Esophagus squamous epithelium (tissue), 5 donors: ENCODE measurements around the gene CIRBP. TPM values are rescaled to one million over a fixed set of nuclear protein-coding genes. Genes with fewer than 3 reads are reported as not detected.

Experiments
- DNase-seq: peaks from one replicate; lab custom pipeline; 2025; lab: John Stamatoyannopoulos, UW
- H3K27ac ChIP-seq, 4 donors: fragments of 200-600 bp; sonication (generic); one replicate each; pipeline ENCODE4 v1.5.1; 2016 to 2019; ENCODE audit warnings: mild to moderate bottlenecking in 1 of 4
- H3K27me3 ChIP-seq, 4 donors: fragments of 200-600 bp; sonication (generic); 1 replicate in 3 of 4; 2 replicates in 1 of 4; pipeline versions ENCODE4 v1.5.1 to v1.6.0; 2017 to 2021; ENCODE audit warnings: antibody characterized with exemption in 1 of 4
- H3K36me3 ChIP-seq, 3 donors: fragments of 200-600 bp; sonication (generic); one replicate each; pipeline ENCODE4 v1.5.1; 2016 to 2019
- H3K4me1 ChIP-seq, 3 donors: fragments of 200-600 bp; sonication (generic); one replicate each; pipeline ENCODE4 v1.5.1; 2017 to 2019
- H3K4me3 ChIP-seq, 4 donors: fragments of 200-600 bp; sonication (generic); 1 replicate in 3 of 4; 2 replicates in 1 of 4; pipeline ENCODE4 v1.5.1; 2016 to 2019; ENCODE audit warnings: mild to moderate bottlenecking in 2 of 4, moderate library complexity in 1 of 4
- H3K9me3 ChIP-seq, 3 donors: fragments of 200-600 bp; sonication (generic); one replicate each; pipeline ENCODE4 v1.5.1; 2016 to 2019
- CTCF ChIP-seq, 6 experiments: fragments of 450-650 bp in 4 of 6; fragments of 200-600 bp in 2 of 6; sonication (generic) in 2 of 6; IDR thresholded peaks; one replicate each; pipeline ENCODE4 v1.5.1; 2016 to 2019; ENCODE audit warnings: antibody characterized with exemption in 6 of 6, mild to moderate bottlenecking in 4 of 6, moderate library complexity in 4 of 6
- POLR2A ChIP-seq, 4 donors: fragments of 450-650 bp; IDR thresholded peaks; one replicate each; pipeline ENCODE4 v1.6.1; 2017; ENCODE audit warnings: antibody characterized with exemption in 4 of 4, mild to moderate bottlenecking in 4 of 4, moderate library complexity in 3 of 4
- WGBS, 2 donors: methylation state at CpG; one replicate each; pipeline ENCODE4 v1.1.5; 2018; 5-methylcytosine and 5-hydroxymethylcytosine counted together
- intact Hi-C: fragments of 100-400 bp; cut with DNase I; formaldehyde crosslinking; loops from one replicate; pipeline ENCODE4 v1.15.0; 2022
- total RNA-seq, 4 donors: library from RNA; depleted of rRNA; stranded (reverse); fragments of >200 nt; gene quantifications; one replicate each; pipeline ENCODE4 v1.1.0, GENCODE V29; 2016
- donor health status: DM: yes; HTN: yes; CAD: no.

Gene CIRBP
- total RNA-seq, 4 donors from 2014 or later, result 116 to 415 (median 238) TPM

- Histone ChIP-seq H3K27me3 (peaks cover 0 to 92% (median 5%) of the 10 kb centered on the region in 4 donors), H3K4me3 (no peak overlapping the region), H3K27ac (no peak overlapping the region), H3K4me1 (peaks cover 8 to 31% (median 18%) of the 10 kb centered on the region in 3 donors), H3K9me3 (no peaks in the 10 kb centered on the region), H3K36me3 (no peaks in the 10 kb centered on the region)
- DNase-seq, result no peak
- 38 to 55% methylated on average over 4 to 23 of the region's 61 CpGs for WGBS, 2 donors
- intact Hi-C loops, result no loop called here
- TF ChIP-seq CTCF (IDR thresholded peaks at IDR 0.05) (no peak), POLR2A (IDR thresholded peaks at IDR 0.05) (no peak)
These were observed 43.9 kb downstream of the CIRBP start for GRCh38 chr19:1312767-1313694.

- WGBS, 2 donors, result 28 to 32% methylated on average over 5 to 14 of the region's 32 CpGs
- H3K27me3 ChIP-seq, result peaks cover 0 to 97% (median 9%) of the 10 kb centered on the region in 4 donors
- TF ChIP-seq CTCF (IDR thresholded peaks at IDR 0.05), result no peak
- no peak for TF ChIP-seq POLR2A (IDR thresholded peaks at IDR 0.05)
These were observed 44.8 kb downstream of the CIRBP start for GRCh38 chr19:1313695-1314613.

GRCh38 chr19:1315470-1316166 lies 46.5 kb downstream of the CIRBP start:
- intact Hi-C loops, result no loop called here
- no peaks in the 10 kb centered on the region for H3K9me3 ChIP-seq
- peaks cover 8 to 35% (median 18%) of the 10 kb centered on the region in 3 donors for H3K4me1 ChIP-seq
- H3K27ac ChIP-seq, result no peak overlapping the region
- 19 to 21% methylated on average over 8 to 11 of the region's 58 CpGs for WGBS, 2 donors
- H3K4me3 ChIP-seq, result peak overlapping the region in 3 of 4 donors; percentile 2 to 54 (median 31)
- no peak for DNase-seq
- TF ChIP-seq POLR2A (IDR thresholded peaks at IDR 0.05) (no peak), CTCF (IDR thresholded peaks at IDR 0.05) (peak; percentile 38 to 70 (median 62))
- H3K27me3 ChIP-seq, result peaks cover 0 to 100% (median 11%) of the 10 kb centered on the region in 4 donors
- no peaks in the 10 kb centered on the region for H3K36me3 ChIP-seq

More at GRCh38 chr19:1313695-1314613, 44.8 kb downstream of the CIRBP start:
- intact Hi-C loops, result no loop called here
- no peaks in the 10 kb centered on the region for H3K36me3 ChIP-seq
- H3K4me3 ChIP-seq, result no peak overlapping the region
- H3K4me1 ChIP-seq, result peaks cover 8 to 34% (median 18%) of the 10 kb centered on the region in 3 donors
- DNase-seq, result no peak
- H3K27ac ChIP-seq, result no peak overlapping the region
- no peaks in the 10 kb centered on the region for H3K9me3 ChIP-seq

GRCh38 chr19:1316466-1316865 lies 47.3 kb downstream of the CIRBP start:
- 67 to 80% methylated on average over 1 of the region's 13 CpGs for WGBS, 2 donors
- H3K36me3 ChIP-seq, result no peaks in the 10 kb centered on the region
- DNase-seq, result no peak
- no peak for TF ChIP-seq CTCF (IDR thresholded peaks at IDR 0.05)
- TF ChIP-seq POLR2A (IDR thresholded peaks at IDR 0.05), result no peak
- peaks cover 8 to 35% (median 18%) of the 10 kb centered on the region in 3 donors for H3K4me1 ChIP-seq
- H3K9me3 ChIP-seq, result no peaks in the 10 kb centered on the region
- H3K4me3 ChIP-seq, result no peak overlapping the region
- H3K27ac ChIP-seq, result no peak overlapping the region
- intact Hi-C loops, result no loop called here
- peaks cover 0 to 98% (median 11%) of the 10 kb centered on the region in 4 donors for H3K27me3 ChIP-seq
